MM.1S (cell line): ENCODE measurements around the gene PARD6G.

Experiments
- EZH2 ChIP-seq: fragments of 300-600 bp; sonication (generic); optimal IDR thresholded peaks from 2 replicates; pipeline ENCODE3; 2017; ENCODE audit warnings: low read depth, mild to moderate bottlenecking, antibody characterized with exemption, low read length, mixed read lengths
- EZH2phosphoT487 ChIP-seq: fragments of 300-600 bp; sonication (generic); IDR thresholded peaks from 2 replicates; pipeline ENCODE4 v1.6.1; 2018; ENCODE audit warnings: antibody characterized with exemption, low read length
- TF ChIP-seq, protein P1 (sequence below): fragments of 300-600 bp; sonication (generic); IDR thresholded peaks from 2 replicates; pipeline ENCODE4 v1.5.1; 2016; ENCODE audit warnings: antibody characterized with exemption, low read length, mixed read lengths

DNA sequence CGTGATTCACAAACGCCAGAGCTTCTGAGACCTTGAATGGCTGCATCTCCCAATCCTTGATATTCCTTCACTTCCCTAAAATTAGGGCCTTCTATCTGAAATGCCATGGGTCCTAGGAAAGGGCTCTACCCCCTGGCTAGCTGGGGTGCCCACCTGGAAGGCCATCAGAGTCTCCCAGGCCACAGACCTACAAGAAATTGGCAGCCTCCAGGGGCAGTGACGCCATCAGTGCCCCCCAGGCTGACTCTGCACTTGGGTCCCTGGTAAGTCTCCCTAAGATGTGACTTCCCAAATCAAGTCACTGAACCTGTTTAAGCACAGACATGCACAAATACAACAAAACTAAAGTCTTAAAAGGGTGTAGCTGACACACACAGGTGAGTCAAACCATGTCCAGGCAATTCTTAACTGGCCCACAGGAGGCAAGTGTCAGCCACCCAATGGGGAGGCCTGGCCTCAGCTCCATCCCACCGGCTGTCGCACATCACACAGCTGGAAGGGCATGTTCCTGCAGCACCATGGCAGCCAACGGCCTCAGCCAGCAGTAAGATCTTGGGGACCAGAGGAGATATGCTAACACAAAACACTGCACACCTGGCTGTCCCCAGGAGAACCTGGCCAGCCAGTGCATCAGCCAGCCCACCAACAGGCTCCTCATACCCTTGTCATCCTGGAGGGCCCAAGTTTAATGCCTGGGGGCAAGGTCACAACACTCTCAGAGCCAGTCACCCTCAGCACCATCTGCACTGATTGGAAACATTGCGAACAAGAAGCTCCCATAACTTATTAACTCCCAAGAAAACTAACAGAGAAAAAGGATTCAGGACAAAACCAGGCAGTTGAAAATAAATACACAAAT, 5.2 kb downstream of the PARD6G start:
- TF ChIP-seq, protein P1, sequence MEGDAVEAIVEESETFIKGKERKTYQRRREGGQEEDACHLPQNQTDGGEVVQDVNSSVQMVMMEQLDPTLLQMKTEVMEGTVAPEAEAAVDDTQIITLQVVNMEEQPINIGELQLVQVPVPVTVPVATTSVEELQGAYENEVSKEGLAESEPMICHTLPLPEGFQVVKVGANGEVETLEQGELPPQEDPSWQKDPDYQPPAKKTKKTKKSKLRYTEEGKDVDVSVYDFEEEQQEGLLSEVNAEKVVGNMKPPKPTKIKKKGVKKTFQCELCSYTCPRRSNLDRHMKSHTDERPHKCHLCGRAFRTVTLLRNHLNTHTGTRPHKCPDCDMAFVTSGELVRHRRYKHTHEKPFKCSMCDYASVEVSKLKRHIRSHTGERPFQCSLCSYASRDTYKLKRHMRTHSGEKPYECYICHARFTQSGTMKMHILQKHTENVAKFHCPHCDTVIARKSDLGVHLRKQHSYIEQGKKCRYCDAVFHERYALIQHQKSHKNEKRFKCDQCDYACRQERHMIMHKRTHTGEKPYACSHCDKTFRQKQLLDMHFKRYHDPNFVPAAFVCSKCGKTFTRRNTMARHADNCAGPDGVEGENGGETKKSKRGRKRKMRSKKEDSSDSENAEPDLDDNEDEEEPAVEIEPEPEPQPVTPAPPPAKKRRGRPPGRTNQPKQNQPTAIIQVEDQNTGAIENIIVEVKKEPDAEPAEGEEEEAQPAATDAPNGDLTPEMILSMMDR, result no peak
- TF ChIP-seq EZH2 (no peak), EZH2phosphoT487 (no peak)
